Activated CD8-positive, alpha-beta memory T cell treated with anti-CD3 and anti-CD28 coated beads, Interleukin-2, amount 50 U/mL, for 24 hours (primary cell): ENCODE data around the gene GGT1.
"Not testable (repeated sequence)": the region's sequence is repeated elsewhere in the genome, so short reads cannot be mapped to it uniquely, and the experiment has no call there.

Experiments
- DNase-seq: peaks from one replicate; pipeline ENCODE4 v3.0.0-alpha.2; 2020; ENCODE audit errors: extremely low read depth

Gene GGT1

DNA sequence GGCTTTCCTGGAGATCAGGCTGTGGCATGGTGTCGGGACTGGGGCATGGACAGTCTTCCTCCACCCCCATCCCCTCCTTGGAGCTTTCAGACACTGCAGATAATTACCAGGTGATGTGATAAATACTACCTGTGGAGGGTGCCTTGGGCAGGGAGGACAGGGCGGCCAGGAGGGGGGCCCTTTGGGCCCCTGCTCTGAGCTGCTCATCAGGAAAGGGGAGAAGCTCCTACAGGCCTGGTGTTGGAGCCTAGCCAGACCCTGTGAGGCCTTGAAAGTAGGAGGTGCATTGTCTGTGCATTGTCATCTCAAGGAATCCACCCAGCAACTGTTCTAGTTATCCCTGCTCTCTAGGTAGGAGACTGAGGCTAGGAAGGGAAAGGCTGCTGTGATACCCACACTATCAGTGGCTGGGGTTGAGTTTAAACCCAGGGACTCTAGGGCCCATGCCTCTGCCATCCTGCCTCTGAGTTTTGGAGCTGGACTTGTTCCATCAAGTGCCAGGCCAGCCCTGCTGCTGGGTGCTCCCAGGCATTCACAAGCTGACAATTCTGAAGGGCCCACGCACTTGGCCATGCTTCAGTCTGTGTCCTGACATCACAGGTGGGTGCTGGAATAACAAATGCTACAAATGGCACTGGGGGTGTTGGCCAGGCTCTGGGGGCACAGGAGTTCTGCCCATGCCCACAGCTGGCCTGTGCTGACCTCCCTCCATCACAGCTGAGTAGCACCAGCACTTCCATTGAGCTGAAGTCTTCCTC is 2.9 kb upstream of the GGT1 start:
- DNase-seq: not testable (repeated sequence)

DNA sequence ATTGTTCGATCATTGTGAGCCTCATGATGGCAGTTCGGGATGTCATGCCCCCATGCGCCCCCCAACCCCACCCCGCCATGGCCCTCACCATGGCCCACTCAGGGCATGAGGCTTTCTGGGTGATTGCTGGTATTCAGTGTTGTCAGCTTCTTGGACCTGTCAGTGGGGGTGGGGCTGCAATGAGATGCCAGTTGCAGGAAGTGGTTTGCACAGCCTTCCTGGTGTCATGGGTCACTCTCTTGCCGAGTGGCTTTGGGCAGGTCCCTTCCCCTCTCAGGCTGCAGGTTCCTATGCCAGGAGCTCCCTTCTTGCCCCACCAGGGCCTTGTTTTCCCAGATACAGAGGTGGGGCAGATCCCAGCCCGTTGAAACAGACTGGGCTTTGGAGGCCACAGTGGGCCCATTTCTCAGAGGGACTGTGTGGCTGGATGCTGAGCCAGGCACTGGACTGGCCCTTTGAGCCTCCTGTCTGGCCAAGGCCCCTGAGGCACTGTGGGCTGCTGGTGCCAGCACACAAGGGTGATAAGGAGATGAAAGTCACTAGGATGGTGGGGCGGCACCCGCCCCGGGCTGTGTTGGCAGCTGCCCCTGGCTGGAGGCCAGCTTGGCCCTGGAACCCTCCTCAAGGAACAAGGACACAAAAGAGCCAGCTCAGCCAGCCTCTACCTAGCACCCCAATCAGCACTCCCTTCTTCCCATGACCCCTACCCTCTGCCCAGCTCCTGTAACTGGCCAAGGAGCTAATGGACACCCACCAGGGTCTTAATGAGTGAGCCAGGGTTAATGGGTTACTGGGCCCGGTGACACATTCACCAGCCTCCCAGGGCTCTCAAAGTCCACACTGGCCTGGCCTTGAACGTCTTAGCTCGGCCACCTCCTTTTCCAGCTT is 1.5 kb upstream of the GGT1 start:
- DNase-seq: no peak

DNA sequence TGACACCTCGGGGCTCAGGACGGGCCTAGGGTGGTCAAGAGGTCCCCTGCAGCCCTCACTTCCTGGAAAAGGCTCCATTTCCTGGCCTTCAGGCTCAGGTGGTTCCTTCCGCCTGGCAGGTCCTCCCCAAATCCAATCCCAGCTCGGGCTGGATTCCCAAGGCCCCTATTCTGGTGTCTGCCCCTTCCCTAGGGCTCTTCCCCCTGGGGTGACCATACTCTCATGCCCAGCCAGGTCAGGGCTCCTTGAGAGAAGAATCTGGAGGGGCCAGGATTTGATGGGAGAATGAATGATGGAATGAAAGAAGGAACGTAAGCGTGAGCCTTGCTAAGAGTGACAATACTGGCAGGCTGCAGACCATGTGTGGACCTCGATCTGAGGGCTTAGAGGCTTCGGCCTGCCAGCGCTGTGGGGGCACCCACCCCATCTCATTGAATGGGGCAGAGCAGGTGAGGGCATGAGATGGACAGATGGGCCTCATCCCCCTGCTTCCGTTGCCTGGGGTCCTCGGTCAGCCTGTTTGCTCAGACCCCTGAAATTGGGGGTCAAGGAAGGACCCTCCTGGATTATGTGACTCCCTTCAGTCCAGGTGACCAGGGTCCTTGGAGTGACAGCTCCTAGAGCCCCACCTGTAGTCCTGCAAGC is 766 bp upstream of the GGT1 start:
- not testable (repeated sequence) for DNase-seq

DNA sequence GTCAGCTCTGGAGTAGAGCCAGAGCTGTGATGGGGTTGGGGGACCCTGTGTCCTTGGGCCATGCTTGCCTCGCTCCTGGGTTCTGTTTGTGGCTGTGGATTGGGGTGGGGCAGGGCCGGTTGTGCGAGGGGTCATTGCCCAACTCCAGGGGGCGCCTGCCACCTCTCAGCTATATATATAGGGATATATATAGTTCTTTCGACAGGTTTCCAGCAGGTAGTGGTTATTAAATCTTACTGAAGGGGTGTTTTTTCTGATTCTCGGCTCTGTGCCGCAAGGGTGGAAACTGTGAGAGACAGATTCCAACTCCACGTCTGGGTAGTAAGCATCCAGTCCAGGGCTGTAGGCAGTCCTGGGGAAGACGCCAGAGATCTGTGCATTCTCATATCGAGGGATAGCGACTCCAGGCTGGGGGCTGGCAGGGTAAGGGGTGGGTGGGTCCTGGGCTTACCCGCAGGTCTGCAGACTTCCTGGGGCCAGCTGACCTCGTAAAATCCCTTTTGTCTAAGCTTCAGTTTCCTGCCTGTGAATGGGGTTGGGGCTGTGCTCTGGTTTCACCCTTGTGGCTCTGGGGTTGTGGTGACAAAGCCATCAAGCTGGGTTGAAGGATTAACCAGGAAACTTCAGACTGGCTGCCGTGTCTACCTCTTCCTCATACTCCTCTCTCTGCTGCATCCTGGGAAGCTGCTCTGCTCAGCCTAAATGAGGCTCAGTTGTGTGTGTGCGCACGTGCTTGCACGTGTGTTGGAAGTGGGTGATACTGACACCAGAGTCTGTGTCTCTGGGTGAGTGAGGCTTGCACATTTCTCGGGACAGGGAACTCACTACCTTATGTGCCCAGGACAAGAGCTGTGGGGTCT is 1.0 kb downstream of the GGT1 start:
- not testable (repeated sequence) for DNase-seq

DNA sequence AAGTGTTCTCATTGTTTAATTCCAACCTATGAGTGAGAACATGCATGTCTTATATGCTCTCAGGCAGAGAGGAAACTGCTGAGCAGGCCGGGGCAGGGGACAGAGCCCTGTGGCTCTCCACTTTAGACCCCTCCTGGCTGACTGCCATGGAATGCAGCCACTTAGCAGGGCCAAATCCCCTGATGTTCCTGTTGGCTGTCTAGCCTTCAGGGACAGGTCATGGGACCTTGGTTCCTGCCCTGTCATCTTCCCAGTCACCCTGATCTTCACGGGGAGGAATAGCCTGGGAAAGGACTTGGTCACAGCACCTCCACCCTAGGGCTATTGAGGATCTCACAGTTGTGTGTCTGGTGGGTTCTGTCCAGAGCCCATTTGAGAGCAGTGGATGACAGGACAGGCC is 3.3 kb downstream of the GGT1 start:
- DNase-seq: not testable (repeated sequence)

DNA sequence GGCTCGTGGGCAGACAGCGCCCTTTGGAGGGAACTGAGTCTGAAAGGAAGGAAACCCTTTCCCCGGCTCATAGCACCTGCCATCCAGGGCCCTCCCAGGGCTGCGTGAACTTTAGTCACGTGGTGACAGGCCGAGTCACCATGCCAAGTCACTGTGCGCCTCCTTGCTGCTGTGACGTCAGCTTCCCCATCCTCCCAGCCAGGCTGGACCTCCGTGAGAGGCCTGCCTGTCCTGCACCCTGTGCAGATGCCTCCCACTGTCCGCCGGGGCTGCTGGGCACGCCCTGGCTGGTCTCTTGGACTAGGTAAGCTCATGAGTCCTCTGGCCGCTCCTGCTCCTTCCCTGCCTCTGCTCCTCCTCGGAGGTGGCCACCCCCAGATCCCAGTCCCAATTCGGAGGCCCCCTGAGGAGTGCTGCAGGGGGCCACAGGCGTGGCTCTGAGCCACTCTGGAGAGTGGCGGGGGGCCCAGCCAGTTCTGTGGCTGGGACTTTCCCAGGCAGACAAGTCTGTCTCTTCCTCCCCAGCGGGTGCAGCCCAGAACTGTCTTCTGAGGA is 4.5 kb downstream of the GGT1 start:
- peak; percentile 23 for DNase-seq

DNA sequence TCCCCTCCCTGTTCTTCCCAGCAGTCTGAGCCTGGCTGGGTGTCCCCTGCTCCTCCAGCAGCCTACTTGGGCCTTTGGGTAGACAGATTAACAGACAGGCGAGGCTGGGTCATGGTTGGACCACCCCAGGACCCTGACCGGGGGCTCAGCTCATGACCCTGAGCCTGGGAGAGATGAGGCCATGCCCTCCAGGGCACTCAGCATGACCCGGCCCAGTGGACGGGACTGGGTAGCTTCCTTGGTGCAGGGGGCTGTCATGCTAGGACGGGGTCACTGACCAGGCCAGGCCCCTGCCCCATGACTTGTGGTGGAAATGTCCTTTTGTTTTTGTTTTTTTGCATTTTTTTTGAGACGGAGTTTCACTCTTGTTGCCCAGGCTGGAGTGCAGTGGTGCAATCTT is 5.3 kb downstream of the GGT1 start:
- DNase-seq: not testable (repeated sequence)

DNA sequence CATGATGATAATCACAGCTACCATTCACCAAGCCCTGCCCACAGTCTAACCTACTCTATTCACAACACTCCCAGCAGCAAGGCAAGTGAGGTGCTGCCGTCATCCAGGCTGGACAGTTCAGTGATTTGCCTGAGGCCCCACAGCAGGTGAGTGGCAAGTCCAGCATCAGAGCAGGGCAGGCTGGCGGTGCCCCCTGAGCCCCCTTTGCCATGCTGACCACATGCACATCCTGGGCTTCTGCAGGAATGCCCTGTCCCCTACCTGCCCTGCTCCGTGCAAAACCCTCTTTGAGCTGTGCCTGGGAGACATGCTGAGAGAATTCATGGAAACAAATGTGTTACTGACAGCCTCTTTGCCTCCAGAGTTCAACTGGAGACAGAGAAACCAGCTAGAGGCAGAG is 6.9 kb downstream of the GGT1 start:
- DNase-seq: not testable (repeated sequence)

DNA sequence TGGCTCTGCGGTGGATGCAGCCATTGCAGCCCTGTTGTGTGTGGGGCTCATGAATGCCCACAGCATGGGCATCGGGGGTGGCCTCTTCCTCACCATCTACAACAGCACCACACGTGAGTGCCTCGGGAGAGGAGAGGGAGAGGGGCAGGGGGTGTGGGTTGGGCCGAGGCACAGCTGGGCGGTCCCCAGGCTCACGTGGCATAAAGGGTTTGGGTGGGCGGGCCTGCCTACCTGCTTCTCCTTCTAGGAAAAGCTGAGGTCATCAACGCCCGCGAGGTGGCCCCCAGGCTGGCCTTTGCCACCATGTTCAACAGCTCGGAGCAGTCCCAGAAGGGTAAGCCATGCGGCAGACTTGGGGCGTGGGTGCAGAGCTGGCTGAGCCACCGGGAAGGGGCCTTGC is 11.8 kb downstream of the GGT1 start:
- not testable (repeated sequence) for DNase-seq

DNA sequence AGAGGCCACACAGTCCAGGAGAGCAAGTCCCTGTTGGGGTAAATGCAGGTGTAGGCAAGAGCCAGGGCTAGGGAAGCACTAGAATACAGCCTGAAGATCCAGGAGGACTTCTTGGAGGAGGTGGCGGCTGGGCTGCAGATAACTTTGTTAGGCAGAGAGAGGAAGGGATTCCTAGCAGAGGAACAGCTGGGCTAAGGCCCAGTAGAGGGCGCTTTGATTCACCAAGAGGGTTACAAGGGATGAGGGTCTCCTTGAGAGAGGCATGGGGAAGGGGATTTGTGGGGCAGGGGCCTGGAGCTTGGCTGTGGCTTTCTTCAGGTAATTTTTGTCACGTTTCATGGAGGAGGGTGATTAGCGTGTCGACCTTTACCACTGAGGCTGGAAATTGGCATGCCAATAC is 18.3 kb downstream of the GGT1 start:
- not testable (repeated sequence) for DNase-seq

DNA sequence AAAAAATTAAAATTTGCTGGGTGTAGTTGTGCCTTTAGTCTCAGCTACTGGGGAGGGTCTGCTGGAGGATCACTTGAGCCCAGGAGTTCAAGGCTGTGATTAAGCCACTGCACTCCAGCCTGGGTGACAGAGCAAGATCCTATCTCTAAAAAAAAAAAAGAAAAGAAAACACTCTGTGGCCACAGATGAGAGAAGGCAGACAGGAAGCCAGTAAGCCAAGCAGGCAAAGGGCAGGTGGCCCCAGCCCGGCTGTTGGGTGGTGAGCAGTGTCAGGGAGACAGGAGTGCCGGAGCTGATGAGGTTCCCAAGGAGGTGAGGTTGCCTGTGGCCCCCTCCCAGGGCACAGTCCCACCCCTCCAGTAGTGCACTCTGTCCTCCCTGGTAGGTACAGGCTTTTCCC is 19.6 kb downstream of the GGT1 start:
- not testable (repeated sequence) for DNase-seq

DNA sequence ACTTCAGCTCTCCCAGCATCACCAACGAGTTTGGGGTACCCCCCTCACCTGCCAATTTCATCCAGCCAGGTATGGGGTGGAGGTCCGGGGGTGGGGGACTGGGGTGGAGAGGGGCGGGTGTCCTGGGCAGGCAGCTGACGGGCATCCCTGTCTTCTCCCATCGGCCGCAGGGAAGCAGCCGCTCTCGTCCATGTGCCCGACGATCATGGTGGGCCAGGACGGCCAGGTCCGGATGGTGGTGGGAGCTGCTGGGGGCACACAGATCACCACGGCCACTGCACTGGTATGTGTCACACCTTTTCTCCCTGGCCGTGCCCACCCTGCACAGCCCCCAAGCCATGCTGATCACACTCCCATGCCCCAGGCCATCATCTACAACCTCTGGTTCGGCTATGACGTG is 24.9 kb downstream of the GGT1 start:
- not testable (repeated sequence) for DNase-seq

DNA sequence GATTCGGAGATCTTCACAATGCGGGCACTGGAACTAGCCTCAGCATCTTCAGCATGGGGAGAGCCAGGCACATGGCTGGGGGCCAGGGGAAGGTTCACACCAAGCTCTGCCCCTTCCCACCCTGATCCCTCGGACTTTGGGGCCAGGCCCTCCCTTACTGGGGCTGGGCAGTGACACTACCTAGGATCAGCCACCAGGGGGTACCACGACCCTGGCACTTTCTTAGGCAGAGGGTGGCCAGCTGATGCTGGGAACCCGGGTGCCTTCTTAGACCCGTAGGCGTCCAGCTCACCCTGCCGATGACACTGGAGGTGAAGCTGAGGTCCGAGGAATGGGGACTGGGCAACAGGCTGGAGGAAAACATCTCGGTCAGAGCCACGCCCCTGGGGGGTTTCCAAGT is 26.1 kb downstream of the GGT1 start:
- not testable (repeated sequence) for DNase-seq

DNA sequence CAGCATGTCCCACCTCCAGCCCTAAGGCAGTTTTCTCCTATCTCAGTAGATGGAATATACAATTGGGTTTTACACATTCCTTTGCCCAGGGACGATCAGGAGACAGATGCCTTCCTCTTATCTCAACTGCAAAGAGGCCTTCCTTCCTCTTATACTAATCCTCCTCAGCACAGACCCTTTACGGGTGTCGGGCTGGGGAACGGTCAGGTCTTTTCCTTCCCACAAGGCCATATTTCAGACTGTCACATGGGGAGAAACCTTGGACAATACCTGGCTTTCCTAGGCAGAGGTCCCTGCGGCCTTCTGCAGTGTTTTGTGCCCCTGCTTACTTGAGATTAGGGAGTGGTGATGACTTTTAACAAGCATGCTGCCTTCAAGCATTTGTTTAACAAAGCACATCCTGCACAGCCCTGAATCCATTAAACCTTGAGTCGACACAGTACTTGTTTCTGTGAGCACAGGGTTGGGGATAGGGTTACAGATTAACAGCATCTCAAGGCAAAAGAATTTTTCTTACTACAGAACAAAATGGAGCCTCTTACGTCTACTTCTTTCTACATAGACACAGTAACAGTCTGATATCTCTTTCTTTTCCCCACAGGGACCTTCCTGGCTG is 27.9 kb downstream of the GGT1 start:
- DNase-seq: not testable (repeated sequence)

DNA sequence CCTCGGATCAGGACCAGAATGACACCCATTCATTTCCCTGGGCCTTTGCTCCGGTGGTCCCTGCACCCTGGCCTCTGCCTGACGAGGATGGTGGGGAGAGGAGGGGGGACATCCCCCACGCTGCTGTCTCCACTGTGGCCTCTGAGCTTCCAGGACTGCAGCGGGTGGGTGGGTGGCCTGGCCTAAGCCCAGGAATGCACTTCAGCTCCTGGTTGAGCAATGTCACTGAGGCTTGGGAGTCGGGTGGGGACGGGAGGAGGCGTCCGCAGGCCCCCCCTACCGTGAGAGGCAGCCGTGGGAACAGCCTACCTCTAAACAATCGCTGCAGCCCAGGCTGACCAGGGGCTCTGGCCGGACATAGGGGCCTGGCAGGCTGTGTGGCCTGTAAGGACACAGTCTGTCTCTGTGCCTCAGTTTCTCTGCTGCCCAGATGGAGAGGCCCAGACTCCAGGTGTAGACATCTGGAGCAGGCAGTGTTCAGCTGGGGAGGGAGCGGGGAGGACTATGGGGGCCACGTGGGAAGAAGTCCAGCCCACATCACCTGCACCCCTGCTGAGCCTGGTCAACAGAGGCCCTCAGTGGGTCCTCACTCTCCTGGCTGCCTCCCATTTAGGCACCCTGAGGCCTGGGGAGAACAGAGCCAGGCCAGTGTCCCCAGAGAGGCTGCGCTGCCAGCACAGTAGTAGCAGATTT is 28.6 kb downstream of the GGT1 start:
- DNase-seq: not testable (repeated sequence)

DNA sequence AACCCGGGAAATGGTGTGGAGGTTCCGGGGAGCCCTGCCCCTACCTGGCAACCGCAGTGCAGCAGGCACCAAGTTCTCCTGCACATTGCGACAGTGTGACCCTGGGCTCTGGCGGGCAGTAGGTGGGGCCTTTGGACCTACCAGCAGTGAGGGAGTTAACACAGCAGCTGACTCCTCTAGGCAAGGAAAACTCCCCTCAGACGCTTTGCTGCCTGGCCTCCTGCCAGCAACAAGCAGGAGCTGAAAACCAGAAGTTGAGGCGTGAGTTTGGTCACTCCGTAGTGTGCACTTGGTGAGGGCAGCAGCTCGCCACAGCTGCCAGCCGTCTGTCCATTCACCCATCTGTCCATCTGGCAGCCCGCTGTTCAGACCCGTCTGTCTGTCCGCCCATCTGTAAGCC is 29.6 kb downstream of the GGT1 start:
- DNase-seq: not testable (repeated sequence)

DNA sequence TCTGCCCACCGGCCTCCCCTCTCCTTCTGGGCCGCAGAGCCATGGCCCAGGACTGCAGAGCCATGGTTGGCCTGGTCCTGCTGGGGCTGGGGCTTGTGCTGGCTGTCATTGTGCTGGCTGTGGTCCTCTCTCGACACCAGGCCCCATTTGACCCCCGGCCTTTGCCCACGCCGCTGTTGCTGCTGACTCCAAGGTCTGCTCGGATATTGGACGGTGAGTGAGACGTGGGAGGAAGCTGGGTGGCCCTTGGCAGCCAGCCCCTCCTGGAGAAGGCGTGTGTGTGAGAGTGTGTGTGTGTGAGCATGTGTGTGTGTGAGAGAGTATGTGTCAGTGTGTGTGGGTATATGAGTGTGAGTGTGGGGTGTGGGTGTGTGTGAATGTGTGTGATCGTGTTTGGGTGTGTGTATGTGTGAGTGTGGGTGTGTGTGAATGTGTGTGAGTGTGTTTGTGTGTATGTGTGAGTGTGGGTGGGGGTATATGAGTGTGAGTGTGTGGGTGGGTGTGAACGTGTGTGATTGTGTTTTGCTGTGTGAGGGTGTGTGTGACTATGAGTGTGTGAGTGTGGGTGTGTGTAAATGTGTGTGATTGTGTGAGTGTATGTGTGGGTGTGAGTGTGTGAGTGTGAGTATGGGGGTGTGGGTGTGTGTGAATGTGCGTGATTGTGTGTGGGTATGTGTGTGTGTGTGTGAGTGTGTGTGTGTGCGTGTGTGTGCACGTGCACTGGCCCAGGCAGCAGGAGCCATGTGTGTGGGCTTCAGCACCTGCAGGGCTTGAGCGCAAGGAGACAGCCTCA is 30.4 kb downstream of the GGT1 start:
- not testable (repeated sequence) for DNase-seq

DNA sequence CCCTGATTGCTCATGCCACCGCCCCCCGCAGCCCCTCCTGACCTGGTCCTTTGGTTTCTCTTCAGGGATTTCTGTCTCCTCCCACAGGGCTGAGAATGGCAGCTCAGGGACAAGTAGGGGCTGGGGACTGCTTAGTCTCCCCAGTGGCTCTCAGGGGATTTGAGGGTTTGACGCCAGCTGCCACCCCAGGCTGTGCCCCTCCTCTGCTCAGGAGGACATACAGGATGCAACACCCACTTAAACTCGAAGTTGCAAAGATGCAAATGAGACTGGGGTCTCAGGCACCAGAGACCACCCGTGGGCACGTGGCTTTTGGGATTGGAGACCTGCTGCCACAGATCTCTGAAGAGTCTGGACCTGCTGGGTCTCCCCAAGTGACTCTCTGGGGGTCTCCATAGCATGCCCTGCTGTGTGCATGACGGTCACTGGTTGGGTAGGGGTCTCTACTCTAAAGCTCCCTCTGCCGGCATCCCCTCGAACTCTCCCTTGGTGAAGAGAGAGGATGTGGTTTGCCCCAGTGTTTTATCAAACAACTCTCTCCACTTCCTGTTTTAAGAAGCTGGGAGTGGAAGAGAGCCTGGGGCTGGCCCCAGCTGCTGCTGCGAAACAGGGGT is 31.9 kb downstream of the GGT1 start:
- DNase-seq: not testable (repeated sequence)

DNA sequence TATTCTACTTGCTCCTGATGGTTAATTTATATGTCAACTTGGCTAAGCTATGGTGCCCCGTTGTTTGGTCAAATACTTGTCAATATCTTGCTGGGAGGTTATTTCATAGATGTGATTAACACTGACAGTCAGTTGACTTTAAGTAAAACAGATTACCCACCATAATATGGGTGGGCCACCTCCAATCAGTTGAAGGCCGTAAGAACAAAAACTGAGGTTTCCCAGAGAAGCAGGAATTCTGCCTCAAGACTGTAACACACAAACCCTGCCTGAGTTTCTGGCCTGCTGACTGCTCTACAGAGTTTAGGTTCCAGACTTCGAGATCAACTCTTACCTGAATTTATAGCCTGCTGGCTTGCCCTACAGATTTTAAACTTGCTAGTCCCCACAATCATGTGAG is 33.5 kb downstream of the GGT1 start:
- not testable (repeated sequence) for DNase-seq
